Keratinocyte (primary cell): ENCODE results near the gene ZNF554. TPM values are rescaled to one million over a fixed set of nuclear protein-coding genes. Genes with fewer than 3 reads are reported as not detected.

Experiments used
- DNase-seq: peaks from one replicate; pipeline ENCODE4 v3.0.0-alpha.2; 2011; ENCODE audit warnings: low read depth, missing footprints, low spot score
- FAIRE-seq: peaks from 2 replicates; lab custom pipeline; 2011; peaks lifted over from hg19 to GRCh38; lab: Jason Lieb, UNC
- H2AFZ ChIP-seq: 2 replicates; pipeline ENCODE4 v1.6.0; 2012; ENCODE audit warnings: low read length, control low read depth, inconsistent platforms; ENCODE audit not compliant: control insufficient read depth
- H3K27ac ChIP-seq: 2 replicates; pipeline ENCODE4 v1.5.1; 2011; ENCODE audit warnings: low read length; ENCODE audit not compliant: control insufficient read depth, insufficient read depth
- H3K27me3 ChIP-seq: 3 replicates; pipeline ENCODE4 v1.6.0; 2011; ENCODE audit warnings: low read length; ENCODE audit not compliant: control insufficient read depth, insufficient read depth; ENCODE audit errors: extremely low read depth
- H3K36me3 ChIP-seq, 2 experiments: 2 replicates in 1 of 2; 3 replicates in 1 of 2; pipeline ENCODE4 v1.5.1; 2011; ENCODE audit warnings: low read length in 2 of 2, mild to moderate bottlenecking in 1 of 2; ENCODE audit not compliant: control insufficient read depth in 2 of 2, insufficient read depth in 2 of 2; ENCODE audit errors: extremely low read depth in 1 of 2
- H3K4me1 ChIP-seq: 3 replicates; pipeline ENCODE4 v1.5.1; 2011; ENCODE audit warnings: low read length; ENCODE audit not compliant: control insufficient read depth, insufficient read depth; ENCODE audit errors: extremely low read depth
- H3K4me2 ChIP-seq: 3 replicates; pipeline ENCODE4 v1.6.0; 2011; ENCODE audit warnings: low read depth, low read length; ENCODE audit not compliant: control insufficient read depth, insufficient read depth; ENCODE audit errors: extremely low read depth
- H3K4me3 ChIP-seq, 3 experiments: fragments of 200-600 bp in 1 of 3; sonication (generic) in 1 of 3; 2 replicates in 2 of 3; 3 replicates in 1 of 3; pipeline ENCODE4 v1.5.1; 2011 to 2016; ENCODE audit warnings: low read length in 3 of 3, mild to moderate bottlenecking in 3 of 3, control low read depth in 2 of 3, inconsistent platforms in 1 of 3, low read depth in 1 of 3, mixed read lengths in 1 of 3, mixed run types in 1 of 3, moderate library complexity in 1 of 3; ENCODE audit not compliant: control insufficient read depth in 2 of 3, insufficient read depth in 2 of 3; ENCODE audit errors: extremely low read depth in 1 of 3
- H3K79me2 ChIP-seq: 2 replicates; pipeline ENCODE4 v1.6.0; 2012; ENCODE audit warnings: low read length; ENCODE audit not compliant: control insufficient read depth, insufficient read depth
- H3K9ac ChIP-seq: 3 replicates; pipeline ENCODE4 v1.6.0; 2011; ENCODE audit warnings: low read length; ENCODE audit not compliant: control insufficient read depth, insufficient read depth; ENCODE audit errors: extremely low read depth
- H3K9me1 ChIP-seq: 3 replicates; pipeline ENCODE4 v1.6.0; 2011; ENCODE audit warnings: low read length; ENCODE audit not compliant: control insufficient read depth, insufficient read depth; ENCODE audit errors: extremely low read depth
- H3K9me3 ChIP-seq: 2 replicates; pipeline ENCODE4 v1.5.1; 2012; ENCODE audit warnings: low read depth, low read length; ENCODE audit not compliant: control insufficient read depth
- H4K20me1 ChIP-seq: 3 replicates; pipeline ENCODE4 v1.6.0; 2011; ENCODE audit warnings: low read length; ENCODE audit not compliant: control insufficient read depth, insufficient read depth; ENCODE audit errors: extremely low read depth
- CTCF ChIP-seq, 3 experiments: IDR thresholded peaks in 1 of 3; conservative IDR thresholded peaks in 1 of 3; optimal IDR thresholded peaks in 1 of 3; 2 replicates in 2 of 3; 3 replicates in 1 of 3; pipeline versions ENCODE3 to v1.5.1; 2011; ENCODE audit warnings: low read length in 3 of 3, mild to moderate bottlenecking in 3 of 3, moderate library complexity in 2 of 3, control low read depth in 1 of 3, inconsistent platforms in 1 of 3; ENCODE audit not compliant: insufficient read depth in 2 of 3; ENCODE audit errors: extremely low read depth in 1 of 3
- EZH2 ChIP-seq: IDR thresholded peaks from one replicate; pipeline ENCODE4 v1.6.1; 2012; ENCODE audit warnings: inconsistent platforms, mild to moderate bottlenecking, low read length, moderate library complexity
- dilution Hi-C: fragments of 300-500 bp; cut with MboI; formaldehyde crosslinking; loops from one replicate; pipeline ENCODE4 v1.7.0; 2020; ENCODE audit warnings: low sequenced_read_pairs; ENCODE audit not compliant: extremely low pct_ligation_motif_present
- polyA plus RNA-seq, 5 experiments: library from polyadenylated mRNA; depleted of rRNA in 3 of 5; stranded (reverse) in 3 of 5; stranded (forward) in 1 of 5; unstranded in 1 of 5; fragments of >200 nt; gene quantifications; 1 replicate in 1 of 5; 2 replicates in 3 of 5; 3 replicates in 1 of 5; pipeline versions ENCODE4 v1.2.1 to v1.2.3, GENCODE V29; 2011 to 2012; ENCODE audit warnings: missing spikeins in 2 of 5, low read depth in 1 of 5, low replicate concordance in 1 of 5

Gene ZNF554
- polyA plus RNA-seq, 1 donor (not counting 4 experiments of a cell fraction or from before 2014, with no cell fraction given) = 2.7 TPM

- H3K9me1 ChIP-seq = no peaks in the 10 kb centered on the region
- no peak for TF ChIP-seq EZH2
- no peak for TF ChIP-seq CTCF (optimal IDR thresholded peaks at IDR 0.05 in 1 of 3, IDR thresholded peaks at IDR 0.05 in 1 of 3, conservative IDR thresholded peaks at IDR 0.05 in 1 of 3; ENCODE audit: extremely low read depth in 1 of 3, insufficient read depth in 2 of 3, low read length in 3 of 3)
- H3K4me3 ChIP-seq = no peak overlapping the region
These were observed 46.9 kb downstream of the ZNF554 start for GRCh38 chr19:2866495-2867024.

GRCh38 chr19:2867025-2867991 is 47.6 kb downstream of the ZNF554 start, which contains the start of gene ZNF556:
Gene ZNF556, plus strand, starts transcription at chr19:2867335. Its CDS starts 87 bp downstream, at chr19:2867422.
- Histone ChIP-seq H4K20me1 (no peaks in the 10 kb centered on the region), H3K9ac (no peak within 1 kb of the TSS), H3K4me1 (no peaks in the 10 kb centered on the region), H3K79me2 (no peaks in the 10 kb centered on the region), H3K27me3 (no peaks in the 10 kb centered on the region), H3K9me1 (no peaks in the 10 kb centered on the region), H3K27ac (no peak within 1 kb of the TSS), H3K9me3 (no peaks in the 10 kb centered on the region), H3K4me3 (no peak within 1 kb of the TSS), H3K4me2 (no peak within 1 kb of the TSS), H2AFZ (no peak within 1 kb of the TSS), H3K36me3 (no peaks in the 10 kb centered on the region)
- DNase-seq = no peak
- TF ChIP-seq CTCF (optimal IDR thresholded peaks at IDR 0.05 in 1 of 3, IDR thresholded peaks at IDR 0.05 in 1 of 3, conservative IDR thresholded peaks at IDR 0.05 in 1 of 3; ENCODE audit: extremely low read depth in 1 of 3, insufficient read depth in 2 of 3, low read length in 3 of 3) = no peak
- no peak for TF ChIP-seq EZH2
- FAIRE-seq = no peak
- dilution Hi-C loops = no loop called here

More at GRCh38 chr19:2866495-2867024, 46.9 kb downstream of the ZNF554 start:
- FAIRE-seq (no peak), DNase-seq (no peak)
- H4K20me1 ChIP-seq = no peaks in the 10 kb centered on the region
- H3K79me2 ChIP-seq = no peaks in the 10 kb centered on the region
- H3K36me3 ChIP-seq = no peaks in the 10 kb centered on the region
- H3K4me2 ChIP-seq = no peak overlapping the region
- no peak overlapping the region for H2AFZ ChIP-seq
- H3K27me3 ChIP-seq = no peaks in the 10 kb centered on the region
- no peaks in the 10 kb centered on the region for H3K9me3 ChIP-seq
- H3K4me1 ChIP-seq = no peaks in the 10 kb centered on the region
- no peak overlapping the region for H3K27ac ChIP-seq
- H3K9ac ChIP-seq = no peak overlapping the region
- dilution Hi-C loops = no loop called here
